ENCODE data around the gene ERAL1. TPM values are rescaled to one million over a fixed set of nuclear protein-coding genes. Genes with fewer than 3 reads are reported as not detected.

ERAL1 gene
- total RNA-seq, 1 donor from 2014 or later: 38.5 TPM

GRCh38 chr17:28898527-28898955 is 43.7 kb downstream of the ERAL1 start:
- peak overlapping the region; percentile 88 for H3K4me3 Mint-ChIP-seq (ENCODE audit: unreplicated experiment)

GRCh38 chr17:28899212-28899815 is 44.5 kb downstream of the ERAL1 start:
- TF ChIP-seq CTCF (IDR thresholded peaks at IDR 0.05): no peak
- Mint-ChIP-seq H3K4me3 (ENCODE audit: unreplicated experiment) (peak overlapping the region; percentile 11), H3K9me3 (ENCODE audit: unreplicated experiment) (no peaks in the 10 kb centered on the region), H3K4me1 (ENCODE audit: unreplicated experiment) (peaks cover 38% of the 10 kb centered on the region), H3K27me3 (ENCODE audit: unreplicated experiment) (no peaks in the 10 kb centered on the region), H3K27ac (ENCODE audit: unreplicated experiment) (peak overlapping the region; percentile 50), H3K36me3 (ENCODE audit: unreplicated experiment) (no peaks in the 10 kb centered on the region)
- no peak for DNase-seq (ENCODE audit: extremely low spot score, unreplicated experiment)

More at GRCh38 chr17:28898527-28898955, 43.7 kb downstream of the ERAL1 start:
- no peaks in the 10 kb centered on the region for H3K27me3 Mint-ChIP-seq (ENCODE audit: unreplicated experiment)
- peaks cover 39% of the 10 kb centered on the region for H3K4me1 Mint-ChIP-seq (ENCODE audit: unreplicated experiment)
- TF ChIP-seq CTCF (IDR thresholded peaks at IDR 0.05): no peak
- no peaks in the 10 kb centered on the region for H3K9me3 Mint-ChIP-seq (ENCODE audit: unreplicated experiment)
- no peak for DNase-seq (ENCODE audit: extremely low spot score, unreplicated experiment)
- H3K27ac Mint-ChIP-seq (ENCODE audit: unreplicated experiment): no peak overlapping the region
- H3K36me3 Mint-ChIP-seq (ENCODE audit: unreplicated experiment): no peaks in the 10 kb centered on the region

GRCh38 chr17:28900986-28901726 is 46.3 kb downstream of the ERAL1 start:
- H3K4me3 Mint-ChIP-seq (ENCODE audit: unreplicated experiment): peak overlapping the region; percentile 84
- no peaks in the 10 kb centered on the region for H3K27me3 Mint-ChIP-seq (ENCODE audit: unreplicated experiment)
- DNase-seq (ENCODE audit: extremely low spot score, unreplicated experiment): no peak
- H3K36me3 Mint-ChIP-seq (ENCODE audit: unreplicated experiment): peaks cover 2% of the 10 kb centered on the region
- peaks cover 34% of the 10 kb centered on the region for H3K4me1 Mint-ChIP-seq (ENCODE audit: unreplicated experiment)
- no peak overlapping the region for H3K27ac Mint-ChIP-seq (ENCODE audit: unreplicated experiment)
- TF ChIP-seq CTCF (IDR thresholded peaks at IDR 0.05): no peak
- no peaks in the 10 kb centered on the region for H3K9me3 Mint-ChIP-seq (ENCODE audit: unreplicated experiment)

GRCh38 chr17:28901866-28902818 is 47.3 kb downstream of the ERAL1 start:
- no peak for DNase-seq (ENCODE audit: extremely low spot score, unreplicated experiment)
- H3K36me3 Mint-ChIP-seq (ENCODE audit: unreplicated experiment): peaks cover 3% of the 10 kb centered on the region
- TF ChIP-seq CTCF (IDR thresholded peaks at IDR 0.05): no peak
- H3K4me1 Mint-ChIP-seq (ENCODE audit: unreplicated experiment): peaks cover 27% of the 10 kb centered on the region
- H3K4me3 Mint-ChIP-seq (ENCODE audit: unreplicated experiment): peak overlapping the region; percentile 84
- H3K27me3 Mint-ChIP-seq (ENCODE audit: unreplicated experiment): no peaks in the 10 kb centered on the region
- peak overlapping the region; percentile 25 for H3K27ac Mint-ChIP-seq (ENCODE audit: unreplicated experiment)
- no peaks in the 10 kb centered on the region for H3K9me3 Mint-ChIP-seq (ENCODE audit: unreplicated experiment)
